Measurements from ENCODE around the gene KIDINS220. TPM values are rescaled to one million over a fixed set of nuclear protein-coding genes. Genes with fewer than 3 reads are reported as not detected.

KIDINS220 gene
- total RNA-seq, 1 experiment from 2014 or later: 29.3 TPM

GRCh38 chr2:8728305-8729015 lies 109.0 kb downstream of the KIDINS220 start:
- H3K23ac ChIP-seq (ENCODE audit: insufficient read length, low read depth, low read length): no peak overlapping the region
- H3K56ac ChIP-seq (ENCODE audit: insufficient read length, low read depth, low read length): no peak overlapping the region
- H3K36me3 Mint-ChIP-seq (ENCODE audit: insufficient read depth in 1 of 3, low read depth in 3 of 3): peaks cover 0 to 34% (median 21%) of the 10 kb centered on the region in 3 experiments
- no peak for TF ChIP-seq CTCF (conservative IDR thresholded peaks at IDR 0.05)
- H3K27ac ChIP-seq (ENCODE audit: insufficient read length, low read depth, low read length): no peak overlapping the region
- no peak overlapping the region for H4K8ac ChIP-seq (replicated peaks; ENCODE audit: insufficient read length, low read depth, low read length)
- H3K4me1 ChIP-seq (ENCODE audit: insufficient read depth, low read length): no peaks in the 10 kb centered on the region
- H2BK120ac ChIP-seq (ENCODE audit: low read depth, low read length, poor library complexity, severe bottlenecking): no peak overlapping the region
- no peaks in the 10 kb centered on the region for H3K27me3 ChIP-seq (ENCODE audit: insufficient read depth, low read length)
- no peaks in the 10 kb centered on the region; a peak in 1 of 5 replicates for H3K9me3 Mint-ChIP-seq
- no peak overlapping the region for H3K14ac ChIP-seq (ENCODE audit: insufficient read depth, low read length)
- no peak overlapping the region for H2AK5ac ChIP-seq (ENCODE audit: insufficient read length, low read length)
- no peak overlapping the region for H2BK12ac ChIP-seq (ENCODE audit: insufficient read length, low read depth, low read length)
- no peak overlapping the region for H3K4me3 Mint-ChIP-seq
- H3K79me1 ChIP-seq (ENCODE audit: insufficient read depth, low read depth, low read length, poor library complexity, severe bottlenecking): no peaks in the 10 kb centered on the region
- no peak overlapping the region for H4K5ac ChIP-seq (ENCODE audit: insufficient read length, low read depth, low read length)
- no peak overlapping the region for H4K91ac ChIP-seq (ENCODE audit: insufficient read length, low read depth, low read length)
- no peaks in the 10 kb centered on the region for H3K23me2 ChIP-seq (ENCODE audit: insufficient read length, low read depth, low read length, poor library complexity, severe bottlenecking)
- no peak overlapping the region for H3T11ph ChIP-seq (ENCODE audit: low read length)
- no peaks in the 10 kb centered on the region for H3K9me3 ChIP-seq (ENCODE audit: control insufficient read depth, low read depth, low read length)
- H4K20me1 ChIP-seq (ENCODE audit: control insufficient read depth, insufficient read depth, insufficient read length): no peaks in the 10 kb centered on the region
- peaks cover 3 to 4% of the 10 kb centered on the region in 2 experiments; a peak in 3 of 4 replicates for H3K4me1 Mint-ChIP-seq
- no peak overlapping the region for H2BK15ac ChIP-seq (ENCODE audit: low read depth, low read length)
- no peak overlapping the region for H2BK20ac ChIP-seq (ENCODE audit: low read depth, low read length, poor library complexity, severe bottlenecking)
- H3K79me2 ChIP-seq (ENCODE audit: insufficient read depth, low read length): no peaks in the 10 kb centered on the region
- no peak overlapping the region for H2AFZ ChIP-seq (ENCODE audit: low read length)
- H3K18ac ChIP-seq (ENCODE audit: insufficient read length, low read depth, low read length): no peak overlapping the region
- no peak overlapping the region for H3K4me2 ChIP-seq (ENCODE audit: insufficient read depth, insufficient read length, low read length)
- no CpG with 5 or more reads among the region's 7 CpGs for WGBS (ENCODE audit: extremely low coverage, insufficient read length, low lambda C conversion rate)
- no peak for DNase-seq
- no peak overlapping the region for H3K9ac ChIP-seq (ENCODE audit: extremely low read depth, insufficient read length, low read length)
- no peaks in the 10 kb centered on the region for H3K27me3 Mint-ChIP-seq (ENCODE audit: low read depth)
- 0 out of 7 replicates have a peak overlapping the region, but pooled peaks of 1 of the 3 experiments have one; percentile 4 for H3K27ac Mint-ChIP-seq
- H3K4ac ChIP-seq (ENCODE audit: low read depth, low read length): no peak overlapping the region
- H2BK5ac ChIP-seq (ENCODE audit: insufficient read length, low read length): no peak overlapping the region
